GM19438 (cell line): ENCODE measurements around the gene ARMH1.
A peak's percentile ranks its signal among the peaks of the same experiment; 100 is the strongest.

Experiments
- ATAC-seq: cut with Tn5 transposase; IDR thresholded peaks from one replicate; pipeline ENCODE4 v1.9.1; 2021; ENCODE audit warnings: low read depth; ENCODE audit not compliant: unreplicated experiment

Gene ARMH1

GRCh38 chr1:44674113-44675000 lies at the start of gene ARMH1, which contains the start of gene TMEM53:
ARMH1 (plus strand) TSS chr1:44674714; CDS start chr1:44689698, 14,984 bp downstream.
TMEM53 (minus strand) TSS chr1:44674481; CDS start chr1:44674391, 90 bp downstream.
- ATAC-seq = peak; percentile 81

GRCh38 chr1:44625348-44625747 lies 49.2 kb upstream of the ARMH1 start:
- ATAC-seq = no peak

GRCh38 chr1:44628962-44629756 lies 45.4 kb upstream of the ARMH1 start:
- no peak for ATAC-seq

GRCh38 chr1:44630116-44630515 lies 44.4 kb upstream of the ARMH1 start:
- ATAC-seq = no peak

- no peak for ATAC-seq
These were observed 43.2 kb upstream of the ARMH1 start for GRCh38 chr1:44631333-44631646.

GRCh38 chr1:44631647-44632539 lies 42.6 kb upstream of the ARMH1 start:
- peak; percentile 72 for ATAC-seq

GRCh38 chr1:44632598-44632997 lies 41.9 kb upstream of the ARMH1 start:
- no peak for ATAC-seq

- no peak for ATAC-seq
These were observed 39.8 kb upstream of the ARMH1 start for GRCh38 chr1:44634606-44635189.

GRCh38 chr1:44635439-44635838 lies 39.1 kb upstream of the ARMH1 start:
- ATAC-seq = no peak

GRCh38 chr1:44636083-44636687 lies 38.3 kb upstream of the ARMH1 start:
- ATAC-seq = no peak

GRCh38 chr1:44636688-44637598 lies 37.6 kb upstream of the ARMH1 start:
- no peak for ATAC-seq

- no peak for ATAC-seq
These were observed 36.7 kb upstream of the ARMH1 start for GRCh38 chr1:44637702-44638411.

GRCh38 chr1:44640200-44640853 lies 34.2 kb upstream of the ARMH1 start:
- ATAC-seq = no peak

- ATAC-seq = no peak
These were observed 33.1 kb upstream of the ARMH1 start for GRCh38 chr1:44641126-44642102.

- no peak for ATAC-seq
These were observed 32.3 kb upstream of the ARMH1 start for GRCh38 chr1:44642255-44642654.

- no peak for ATAC-seq
These were observed 31.6 kb upstream of the ARMH1 start for GRCh38 chr1:44642925-44643324.
